ENCODE results near the gene RGS18. TPM values are rescaled to one million over a fixed set of nuclear protein-coding genes. Genes with fewer than 3 reads are reported as not detected.
"Not testable (repeated sequence)": the region's sequence is repeated elsewhere in the genome, so short reads cannot be mapped to it uniquely, and the experiment has no call there.

Gene RGS18
- total RNA-seq, 2 experiments from 2014 or later = 0.23 TPM; not detected in 1

DNA sequence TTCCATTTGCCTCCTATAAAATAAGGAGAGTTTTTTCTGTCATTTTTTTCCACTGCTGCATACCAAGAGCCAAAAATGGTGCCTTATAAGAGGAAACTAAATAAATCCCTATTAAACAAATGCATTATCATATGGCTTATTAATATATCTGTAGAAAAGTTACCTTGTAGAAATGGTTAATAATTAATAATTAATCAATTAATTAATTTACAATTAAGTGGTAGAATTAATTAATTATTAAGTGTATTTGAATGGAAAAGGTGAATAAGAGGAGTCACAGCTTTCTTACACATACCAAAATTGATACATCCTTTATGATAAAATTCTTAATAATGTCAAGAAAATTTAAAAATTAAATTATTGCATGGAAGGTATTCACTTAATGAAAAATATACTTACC, 35.6 kb upstream of the RGS18 start:
- Mint-ChIP-seq H3K27ac (no peak overlapping the region), H3K4me3 (no peak overlapping the region), H3K36me3 (ENCODE audit: low read depth) (no peaks in the 10 kb centered on the region), H3K9me3 (no peaks in the 10 kb centered on the region), H3K27me3 (no peaks in the 10 kb centered on the region), H3K4me1 (ENCODE audit: low read depth) (no peaks in the 10 kb centered on the region)
- no peak for ATAC-seq
- CTCF ChIA-PET = no interaction called here
- TF ChIP-seq, protein P1, sequence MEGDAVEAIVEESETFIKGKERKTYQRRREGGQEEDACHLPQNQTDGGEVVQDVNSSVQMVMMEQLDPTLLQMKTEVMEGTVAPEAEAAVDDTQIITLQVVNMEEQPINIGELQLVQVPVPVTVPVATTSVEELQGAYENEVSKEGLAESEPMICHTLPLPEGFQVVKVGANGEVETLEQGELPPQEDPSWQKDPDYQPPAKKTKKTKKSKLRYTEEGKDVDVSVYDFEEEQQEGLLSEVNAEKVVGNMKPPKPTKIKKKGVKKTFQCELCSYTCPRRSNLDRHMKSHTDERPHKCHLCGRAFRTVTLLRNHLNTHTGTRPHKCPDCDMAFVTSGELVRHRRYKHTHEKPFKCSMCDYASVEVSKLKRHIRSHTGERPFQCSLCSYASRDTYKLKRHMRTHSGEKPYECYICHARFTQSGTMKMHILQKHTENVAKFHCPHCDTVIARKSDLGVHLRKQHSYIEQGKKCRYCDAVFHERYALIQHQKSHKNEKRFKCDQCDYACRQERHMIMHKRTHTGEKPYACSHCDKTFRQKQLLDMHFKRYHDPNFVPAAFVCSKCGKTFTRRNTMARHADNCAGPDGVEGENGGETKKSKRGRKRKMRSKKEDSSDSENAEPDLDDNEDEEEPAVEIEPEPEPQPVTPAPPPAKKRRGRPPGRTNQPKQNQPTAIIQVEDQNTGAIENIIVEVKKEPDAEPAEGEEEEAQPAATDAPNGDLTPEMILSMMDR (IDR thresholded peaks at IDR 0.05) = no peak
- POLR2A ChIA-PET = no interaction called here
- intact Hi-C loops (cut with micrococcal nuclease) = no loop called here
- no peak for DNase-seq

DNA sequence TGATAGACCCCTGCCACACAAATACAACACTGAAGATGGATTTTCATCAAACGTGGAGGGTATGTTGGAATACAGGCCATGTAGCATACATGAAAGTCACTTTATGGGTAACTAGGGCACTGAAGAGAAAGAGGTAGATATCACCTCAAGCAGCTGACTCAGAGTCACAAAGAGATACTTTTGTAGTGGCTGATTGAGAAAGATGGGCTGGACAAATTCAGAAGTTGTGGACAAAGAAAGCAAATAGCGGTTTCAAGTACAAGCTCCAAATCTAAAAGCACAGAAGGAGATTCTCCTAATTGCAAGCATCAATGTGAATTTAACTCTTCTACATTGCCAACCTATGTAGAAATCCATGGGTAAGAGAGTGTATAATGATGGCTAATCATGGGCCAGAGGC, 35.0 kb upstream of the RGS18 start:
- intact Hi-C loops (cut with micrococcal nuclease) = no loop called here
- no peaks in the 10 kb centered on the region for H3K9me3 Mint-ChIP-seq
- no peaks in the 10 kb centered on the region for H3K27me3 Mint-ChIP-seq
- H3K4me3 Mint-ChIP-seq = no peak overlapping the region
- H3K36me3 Mint-ChIP-seq (ENCODE audit: low read depth) = no peaks in the 10 kb centered on the region
- H3K4me1 Mint-ChIP-seq (ENCODE audit: low read depth) = no peaks in the 10 kb centered on the region
- CTCF ChIA-PET = no interaction called here
- TF ChIP-seq, protein P1 (IDR thresholded peaks at IDR 0.05) = no peak
- DNase-seq = no peak
- no peak for ATAC-seq
- POLR2A ChIA-PET = no interaction called here
- no peak overlapping the region for H3K27ac Mint-ChIP-seq

DNA sequence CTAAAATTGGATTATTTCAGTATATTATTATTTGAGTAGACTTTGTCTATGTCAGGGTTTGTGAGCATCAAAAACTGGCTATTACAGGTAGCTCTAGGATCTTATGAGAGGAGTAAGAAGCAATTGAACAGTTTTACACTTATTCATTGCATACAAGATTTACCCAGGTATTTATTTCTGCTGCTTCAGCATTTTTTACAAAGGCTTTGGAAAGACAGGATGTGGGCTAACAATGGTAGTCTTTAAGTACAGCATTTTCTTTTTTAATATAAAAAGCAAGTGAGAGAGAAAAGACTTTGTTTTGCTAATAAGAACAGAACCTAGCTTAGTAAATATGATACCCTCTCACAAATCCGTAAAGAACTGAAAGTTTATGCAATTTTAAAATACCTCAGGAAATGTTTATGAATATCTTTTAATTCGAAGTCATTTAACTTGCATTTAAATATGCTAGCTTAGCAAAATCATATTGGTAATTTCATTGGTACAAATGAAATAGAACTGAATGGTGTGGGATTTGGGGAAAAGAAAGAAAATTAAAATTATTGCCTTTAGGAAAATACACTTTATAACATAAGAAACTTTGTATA, 32.1 kb upstream of the RGS18 start:
- intact Hi-C loops (cut with micrococcal nuclease) = no loop called here
- Mint-ChIP-seq H3K36me3 (ENCODE audit: low read depth) (no peaks in the 10 kb centered on the region), H3K4me3 (no peak overlapping the region), H3K4me1 (ENCODE audit: low read depth) (no peaks in the 10 kb centered on the region), H3K27me3 (no peaks in the 10 kb centered on the region), H3K27ac (no peak overlapping the region), H3K9me3 (no peaks in the 10 kb centered on the region)
- TF ChIP-seq, protein P1 (IDR thresholded peaks at IDR 0.05) = no peak
- ATAC-seq (no peak), DNase-seq (no peak)
- ChIA-PET POLR2A (no interaction called here), CTCF (no interaction called here)

DNA sequence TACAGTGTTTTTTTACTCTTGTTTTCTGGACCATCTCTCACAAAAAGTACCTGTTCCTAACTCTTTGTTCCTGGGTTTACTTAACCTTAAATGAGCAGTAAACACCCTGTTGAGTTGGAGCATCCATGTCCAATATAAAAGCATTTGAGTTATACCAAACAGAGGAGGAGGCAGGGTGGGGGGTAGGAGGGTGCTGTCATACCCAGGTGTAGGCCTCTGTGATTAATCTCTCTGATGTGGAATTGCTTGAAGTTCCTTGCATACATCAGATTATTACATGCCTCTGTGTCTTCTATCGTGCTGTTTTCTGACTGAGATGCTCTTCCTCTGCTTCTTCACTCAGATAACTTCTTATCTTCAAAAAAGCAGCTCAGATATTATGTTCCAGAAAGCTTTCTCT, 28.1 kb upstream of the RGS18 start:
- CTCF ChIA-PET = no interaction called here
- H3K27me3 Mint-ChIP-seq = no peaks in the 10 kb centered on the region
- intact Hi-C loops (cut with micrococcal nuclease) = no loop called here

DNA sequence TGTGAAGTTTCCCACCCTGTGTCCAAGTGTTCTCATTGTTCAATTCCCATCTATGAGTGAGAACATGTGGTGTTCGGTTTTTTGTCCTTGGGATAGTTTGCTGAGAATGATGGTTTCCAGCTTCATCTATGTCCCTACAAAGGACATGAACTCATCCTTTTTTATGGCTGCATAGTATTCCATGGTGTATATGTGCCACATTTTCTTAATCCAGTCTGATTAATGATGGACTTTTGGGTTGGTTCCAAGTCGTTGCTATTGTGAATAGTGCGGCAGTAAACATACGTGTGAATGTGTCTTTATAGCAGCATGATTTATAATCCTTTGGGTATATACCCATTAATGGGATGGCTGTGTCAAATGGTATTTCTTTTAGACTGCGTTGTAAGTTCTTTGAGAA, 27.4 kb upstream of the RGS18 start:
- intact Hi-C loops (cut with micrococcal nuclease); H3K4me3 Mint-ChIP-seq; H3K36me3 Mint-ChIP-seq (ENCODE audit: low read depth); H3K4me1 Mint-ChIP-seq (ENCODE audit: low read depth); H3K27me3 Mint-ChIP-seq; H3K27ac Mint-ChIP-seq; ATAC-seq; DNase-seq; H3K9me3 Mint-ChIP-seq; POLR2A ChIA-PET; CTCF ChIA-PET: not testable (repeated sequence)

More for the DNA sequence above, 28.1 kb upstream of the RGS18 start:
- no peak overlapping the region for H3K27ac Mint-ChIP-seq
- H3K4me1 Mint-ChIP-seq (ENCODE audit: low read depth) = no peaks in the 10 kb centered on the region
- DNase-seq = no peak
- POLR2A ChIA-PET = no interaction called here
- H3K36me3 Mint-ChIP-seq (ENCODE audit: low read depth) = no peaks in the 10 kb centered on the region
- ATAC-seq = no peak
- H3K9me3 Mint-ChIP-seq = no peaks in the 10 kb centered on the region
- H3K4me3 Mint-ChIP-seq = no peak overlapping the region
- TF ChIP-seq, protein P1 (IDR thresholded peaks at IDR 0.05) = no peak

DNA sequence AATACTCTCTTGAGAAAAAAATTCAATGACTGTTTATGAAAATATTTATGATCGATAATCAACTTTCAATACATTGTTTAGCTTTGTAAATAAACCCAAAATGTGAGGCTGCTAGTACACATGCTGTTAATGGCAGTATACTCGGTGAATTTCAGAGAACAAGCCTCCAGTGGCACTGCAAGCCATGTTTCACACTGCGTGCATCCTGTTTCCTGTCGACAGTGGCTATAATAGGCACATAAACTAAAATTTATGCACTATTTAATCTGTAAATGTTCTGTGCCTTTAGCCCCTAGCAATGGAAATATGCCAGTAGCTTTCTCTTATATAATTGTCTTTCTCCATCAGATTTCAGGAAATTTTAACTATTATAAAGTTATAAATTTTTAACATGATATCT, 26.3 kb upstream of the RGS18 start:
- TF ChIP-seq, protein P1 (IDR thresholded peaks at IDR 0.05) = no peak
- no peak overlapping the region for H3K27ac Mint-ChIP-seq
- H3K27me3 Mint-ChIP-seq = no peaks in the 10 kb centered on the region
- DNase-seq (no peak), ATAC-seq (no peak)
- no peaks in the 10 kb centered on the region for H3K36me3 Mint-ChIP-seq (ENCODE audit: low read depth)
- CTCF ChIA-PET = no interaction called here
- intact Hi-C loops (cut with micrococcal nuclease) = no loop called here
- H3K4me1 Mint-ChIP-seq (ENCODE audit: low read depth) = no peaks in the 10 kb centered on the region
- H3K9me3 Mint-ChIP-seq = no peaks in the 10 kb centered on the region
- POLR2A ChIA-PET = no interaction called here
- H3K4me3 Mint-ChIP-seq = no peak overlapping the region

Data from activated CD8-positive, alpha-beta T cell treated with anti-CD3 and anti-CD28 coated beads for 36 hours (primary cell).